H9 (cell line): ENCODE data around the gene SHISA4. TPM values are rescaled to one million over a fixed set of nuclear protein-coding genes. Genes with fewer than 3 reads are reported as not detected.
A peak's percentile ranks its signal among the peaks of the same experiment; 100 is the strongest.

Experiments
- DNase-seq: peaks from one replicate; pipeline ENCODE4 v3.0.0-alpha.2; 2017
- H2AFZ ChIP-seq: one replicate; pipeline ENCODE4 v1.6.1; 2013; ENCODE audit warnings: mild to moderate bottlenecking, low read length, control low read depth, moderate library complexity
- H2AK5ac ChIP-seq: 2 replicates; pipeline ENCODE4 v1.6.1; 2013; ENCODE audit warnings: low read length, control low read depth, mixed read lengths; ENCODE audit not compliant: insufficient read length
- H2BK120ac ChIP-seq: one replicate; pipeline ENCODE4 v1.6.1; 2013; ENCODE audit warnings: low read depth, mild to moderate bottlenecking, low read length, control low read depth, inconsistent platforms; ENCODE audit not compliant: poor library complexity, severe bottlenecking
- H2BK12ac ChIP-seq: 2 replicates; pipeline ENCODE4 v1.6.1; 2013; ENCODE audit warnings: low read length, control low read depth, mixed read lengths, low read depth; ENCODE audit not compliant: insufficient read length
- H2BK15ac ChIP-seq: 2 replicates; pipeline ENCODE4 v1.6.1; 2013; ENCODE audit warnings: low read depth, low read length, control low read depth
- H2BK20ac ChIP-seq: one replicate; pipeline ENCODE4 v1.6.1; 2013; ENCODE audit warnings: low read depth, mild to moderate bottlenecking, low read length, control low read depth, inconsistent platforms; ENCODE audit not compliant: poor library complexity, severe bottlenecking
- H2BK5ac ChIP-seq: 2 replicates; pipeline ENCODE4 v1.6.1; 2013; ENCODE audit warnings: low read length, control low read depth, mixed read lengths; ENCODE audit not compliant: insufficient read length
- H3K14ac ChIP-seq: 2 replicates; pipeline ENCODE4 v1.6.1; 2013; ENCODE audit warnings: low read length, control low read depth; ENCODE audit not compliant: insufficient read depth
- H3K18ac ChIP-seq: 2 replicates; pipeline ENCODE4 v1.6.1; 2013; ENCODE audit warnings: low read depth, mild to moderate bottlenecking, mixed read lengths, low read length, control low read depth; ENCODE audit not compliant: insufficient read length
- H3K23ac ChIP-seq: 2 replicates; pipeline ENCODE4 v1.6.1; 2013; ENCODE audit warnings: low read length, control low read depth, mixed read lengths, low read depth; ENCODE audit not compliant: insufficient read length
- H3K23me2 ChIP-seq: 2 replicates; pipeline ENCODE4 v1.6.1; 2013; ENCODE audit warnings: low read depth, mild to moderate bottlenecking, mixed read lengths, low read length, control low read depth; ENCODE audit not compliant: insufficient read length, poor library complexity, severe bottlenecking
- H3K27ac ChIP-seq: 2 replicates; pipeline ENCODE4 v1.5.1; 2013; ENCODE audit warnings: low read length, control low read depth, mixed read lengths, low read depth; ENCODE audit not compliant: insufficient read length
- H3K27me3 ChIP-seq: 2 replicates; pipeline ENCODE4 v1.6.1; 2013; ENCODE audit warnings: low read length, control low read depth, inconsistent platforms; ENCODE audit not compliant: insufficient read depth
- H3K4ac ChIP-seq: 2 replicates; pipeline ENCODE4 v1.6.1; 2013; ENCODE audit warnings: low read depth, mild to moderate bottlenecking, control low read depth, inconsistent platforms, low read length, moderate library complexity
- H3K4me1 ChIP-seq: 2 replicates; pipeline ENCODE4 v1.6.1; 2013; ENCODE audit warnings: low read length, control low read depth, inconsistent platforms; ENCODE audit not compliant: insufficient read depth
- H3K4me2 ChIP-seq: 2 replicates; pipeline ENCODE4 v1.6.1; 2013; ENCODE audit warnings: low read length, control low read depth, mixed read lengths; ENCODE audit not compliant: insufficient read length, insufficient read depth
- H3K56ac ChIP-seq: 2 replicates; pipeline ENCODE4 v1.6.1; 2013; ENCODE audit warnings: low read depth, mild to moderate bottlenecking, mixed read lengths, low read length, control low read depth; ENCODE audit not compliant: insufficient read length
- H3K79me1 ChIP-seq: 2 replicates; pipeline ENCODE4 v1.6.1; 2013; ENCODE audit warnings: low read depth, mild to moderate bottlenecking, moderate library complexity, low read length, control low read depth, inconsistent platforms; ENCODE audit not compliant: insufficient read depth, poor library complexity, severe bottlenecking
- H3K79me2 ChIP-seq: 2 replicates; pipeline ENCODE4 v1.6.1; 2013; ENCODE audit warnings: low read length, control low read depth, inconsistent platforms; ENCODE audit not compliant: insufficient read depth
- H3K9ac ChIP-seq: 2 replicates; pipeline ENCODE4 v1.6.1; 2013; ENCODE audit warnings: low read length, control low read depth, mixed read lengths; ENCODE audit not compliant: insufficient read length; ENCODE audit errors: extremely low read depth
- H3K9me3 ChIP-seq: one replicate; pipeline ENCODE4 v1.6.1; 2013; ENCODE audit warnings: low read depth, low read length, inconsistent platforms; ENCODE audit not compliant: control insufficient read depth
- H3T11ph ChIP-seq: one replicate; pipeline ENCODE4 v1.6.1; 2013; ENCODE audit warnings: mild to moderate bottlenecking, low read length, control low read depth, inconsistent platforms
- H4K20me1 ChIP-seq: one replicate; pipeline ENCODE4 v1.6.1; 2013; ENCODE audit not compliant: control insufficient read depth, insufficient read length, insufficient read depth
- H4K5ac ChIP-seq: 2 replicates; pipeline ENCODE4 v1.6.1; 2013; ENCODE audit warnings: low read depth, mild to moderate bottlenecking, mixed read lengths, low read length, control low read depth; ENCODE audit not compliant: insufficient read length
- H4K8ac ChIP-seq: replicated peaks from 2 replicates; pipeline ENCODE4 v1.6.1; 2013; ENCODE audit warnings: low read length, control low read depth, mixed read lengths, low read depth; ENCODE audit not compliant: insufficient read length
- H4K91ac ChIP-seq: 2 replicates; pipeline ENCODE4 v1.6.1; 2013; ENCODE audit warnings: low read depth, mild to moderate bottlenecking, moderate library complexity, mixed read lengths, low read length, control low read depth; ENCODE audit not compliant: insufficient read length
- H3K27ac Mint-ChIP-seq, 3 experiments: 2 replicates in 2 of 3; 3 replicates in 1 of 3; pipeline ENCODE4 v1.8.0; 2020 to 2021; ENCODE audit warnings: mixed read lengths in 3 of 3, mild to moderate bottlenecking in 1 of 3, moderate library complexity in 1 of 3
- H3K27me3 Mint-ChIP-seq: 2 replicates; pipeline ENCODE4 v1.8.0; 2021; ENCODE audit warnings: low read depth, mild to moderate bottlenecking, moderate library complexity, mixed read lengths
- H3K36me3 Mint-ChIP-seq, 3 experiments: 2 replicates in 2 of 3; 3 replicates in 1 of 3; pipeline ENCODE4 v1.8.0; 2020 to 2021; ENCODE audit warnings: low read depth in 3 of 3, mixed read lengths in 3 of 3; ENCODE audit not compliant: insufficient read depth in 1 of 3
- H3K4me1 Mint-ChIP-seq, 2 experiments: 2 replicates each; pipeline ENCODE4 v1.8.0; 2020; ENCODE audit warnings: mixed read lengths in 2 of 2
- H3K4me3 Mint-ChIP-seq, 2 experiments: 2 replicates in 1 of 2; 3 replicates in 1 of 2; pipeline ENCODE4 v1.8.0; 2020 to 2021; ENCODE audit warnings: mild to moderate bottlenecking in 2 of 2, mixed read lengths in 2 of 2, moderate library complexity in 1 of 2
- H3K9me3 Mint-ChIP-seq, 2 experiments: 2 replicates in 1 of 2; 3 replicates in 1 of 2; pipeline ENCODE4 v1.8.0; 2020; ENCODE audit warnings: mild to moderate bottlenecking in 2 of 2, mixed read lengths in 2 of 2, moderate library complexity in 1 of 2
- WGBS: extraction: QIAGEN DNeasy Blood & Tissue Kit; methylation state at CpG from one replicate; pipeline ENCODE4 v1.1.7; 2013; ENCODE audit warnings: missing lambda C conversion rate, low lambda C conversion rate, mixed read lengths; ENCODE audit not compliant: insufficient read length; ENCODE audit errors: extremely low coverage; 5-methylcytosine and 5-hydroxymethylcytosine counted together
- total RNA-seq: library from RNA; stranded (reverse); gene quantifications from 2 replicates; pipeline ENCODE4 v1.2.1, GENCODE V29; 2021
- TF ChIP-seq, protein P1 (sequence below): fragments of 200-600 bp; sonication (generic); conservative IDR thresholded peaks from 3 replicates; pipeline ENCODE4 v1.8.0; 2021; ENCODE audit warnings: antibody characterized with exemption, mild to moderate bottlenecking

Gene SHISA4
- total RNA-seq, 1 experiment from 2014 or later: 6.3 TPM

GRCh38 chr1:201882665-201883132, 6.0 kb upstream of the SHISA4 start:
- H3K27me3 ChIP-seq: no peaks in the 10 kb centered on the region
- H2BK15ac ChIP-seq: no peak overlapping the region
- no peak overlapping the region for H3K23ac ChIP-seq
- H3K4me2 ChIP-seq: no peak overlapping the region
- no peak overlapping the region for H3K9ac ChIP-seq
- H3K23me2 ChIP-seq: no peaks in the 10 kb centered on the region
- WGBS: no CpG with 5 or more reads among the region's 2 CpGs
- peaks cover 2% of the 10 kb centered on the region; the same call in 1 of the 2 replicates for H3K4me1 ChIP-seq
- H2BK20ac ChIP-seq: no peak overlapping the region
- Mint-ChIP-seq H3K27me3 (peaks cover 2% of the 10 kb centered on the region; the same call in 1 of the 2 replicates), H3K36me3 (peaks cover 0 to 12% (median 0%) of the 10 kb centered on the region in 3 experiments; a peak in 2 of 7 replicates), H3K9me3 (no peaks in the 10 kb centered on the region), H3K27ac (no peak overlapping the region), H3K4me3 (no peak overlapping the region), H3K4me1 (peaks cover 28 to 30% of the 10 kb centered on the region in 2 experiments)
- H2BK5ac ChIP-seq: no peak overlapping the region
- no peak overlapping the region for H3K18ac ChIP-seq
- no peak overlapping the region for H3K4ac ChIP-seq
- no peak overlapping the region for H3K56ac ChIP-seq
- no peak overlapping the region for H3T11ph ChIP-seq
- DNase-seq: no peak
- H4K91ac ChIP-seq: no peak overlapping the region
- no peak overlapping the region for H4K5ac ChIP-seq
- no peak overlapping the region for H2BK12ac ChIP-seq
- no peaks in the 10 kb centered on the region for H4K20me1 ChIP-seq
- no peak overlapping the region for H3K27ac ChIP-seq
- no peaks in the 10 kb centered on the region for H3K9me3 ChIP-seq
- no peak overlapping the region for H4K8ac ChIP-seq
- no peak overlapping the region for H3K14ac ChIP-seq
- TF ChIP-seq, protein P1, sequence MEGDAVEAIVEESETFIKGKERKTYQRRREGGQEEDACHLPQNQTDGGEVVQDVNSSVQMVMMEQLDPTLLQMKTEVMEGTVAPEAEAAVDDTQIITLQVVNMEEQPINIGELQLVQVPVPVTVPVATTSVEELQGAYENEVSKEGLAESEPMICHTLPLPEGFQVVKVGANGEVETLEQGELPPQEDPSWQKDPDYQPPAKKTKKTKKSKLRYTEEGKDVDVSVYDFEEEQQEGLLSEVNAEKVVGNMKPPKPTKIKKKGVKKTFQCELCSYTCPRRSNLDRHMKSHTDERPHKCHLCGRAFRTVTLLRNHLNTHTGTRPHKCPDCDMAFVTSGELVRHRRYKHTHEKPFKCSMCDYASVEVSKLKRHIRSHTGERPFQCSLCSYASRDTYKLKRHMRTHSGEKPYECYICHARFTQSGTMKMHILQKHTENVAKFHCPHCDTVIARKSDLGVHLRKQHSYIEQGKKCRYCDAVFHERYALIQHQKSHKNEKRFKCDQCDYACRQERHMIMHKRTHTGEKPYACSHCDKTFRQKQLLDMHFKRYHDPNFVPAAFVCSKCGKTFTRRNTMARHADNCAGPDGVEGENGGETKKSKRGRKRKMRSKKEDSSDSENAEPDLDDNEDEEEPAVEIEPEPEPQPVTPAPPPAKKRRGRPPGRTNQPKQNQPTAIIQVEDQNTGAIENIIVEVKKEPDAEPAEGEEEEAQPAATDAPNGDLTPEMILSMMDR: peak; percentile 34; the same call in 2 of the 3 replicates
- no peaks in the 10 kb centered on the region for H3K79me2 ChIP-seq
- H2AK5ac ChIP-seq: no peak overlapping the region
- no peaks in the 10 kb centered on the region for H3K79me1 ChIP-seq
- no peak overlapping the region for H2AFZ ChIP-seq
- H2BK120ac ChIP-seq: no peak overlapping the region
